Peyer's patch (tissue), 4 donors: ENCODE measurements around the gene USP47.

Experiments used
- POLR2A ChIP-seq, 2 donors: fragments of 450-650 bp; IDR thresholded peaks; one replicate each; pipeline ENCODE4 v1.5.1; 2017; ENCODE audit warnings: antibody characterized with exemption in 2 of 2, mild to moderate bottlenecking in 2 of 2, moderate library complexity in 2 of 2
- TF ChIP-seq, protein P1 (sequence below), 6 experiments: fragments of 450-650 bp in 4 of 6; fragments of 200-600 bp in 2 of 6; sonication (generic) in 1 of 6; IDR thresholded peaks; one replicate each; pipeline ENCODE4 v1.5.1; 2017 to 2019; ENCODE audit warnings: antibody characterized with exemption in 6 of 6, mild to moderate bottlenecking in 3 of 6, moderate library complexity in 1 of 6

DNA sequence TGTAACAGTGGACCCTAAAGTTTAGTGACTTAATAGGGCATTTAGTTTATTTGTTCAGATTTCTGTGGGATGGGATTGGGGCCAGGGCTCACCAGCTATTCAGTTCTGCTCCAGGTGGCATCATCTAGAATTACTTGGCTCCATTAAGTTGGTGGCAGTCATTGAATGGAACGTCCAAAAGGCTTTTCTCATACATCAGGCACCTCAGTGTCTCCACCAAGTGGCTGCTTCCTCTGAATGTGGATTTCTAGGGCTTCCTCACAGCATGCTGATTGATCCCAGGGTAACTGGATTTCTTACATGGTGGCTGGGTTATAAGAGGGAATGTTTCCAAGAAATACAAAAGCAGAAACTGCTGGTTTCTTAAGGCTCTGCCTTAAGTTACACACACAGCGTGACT, 34.7 kb downstream of the USP47 start:
- TF ChIP-seq, protein P1, sequence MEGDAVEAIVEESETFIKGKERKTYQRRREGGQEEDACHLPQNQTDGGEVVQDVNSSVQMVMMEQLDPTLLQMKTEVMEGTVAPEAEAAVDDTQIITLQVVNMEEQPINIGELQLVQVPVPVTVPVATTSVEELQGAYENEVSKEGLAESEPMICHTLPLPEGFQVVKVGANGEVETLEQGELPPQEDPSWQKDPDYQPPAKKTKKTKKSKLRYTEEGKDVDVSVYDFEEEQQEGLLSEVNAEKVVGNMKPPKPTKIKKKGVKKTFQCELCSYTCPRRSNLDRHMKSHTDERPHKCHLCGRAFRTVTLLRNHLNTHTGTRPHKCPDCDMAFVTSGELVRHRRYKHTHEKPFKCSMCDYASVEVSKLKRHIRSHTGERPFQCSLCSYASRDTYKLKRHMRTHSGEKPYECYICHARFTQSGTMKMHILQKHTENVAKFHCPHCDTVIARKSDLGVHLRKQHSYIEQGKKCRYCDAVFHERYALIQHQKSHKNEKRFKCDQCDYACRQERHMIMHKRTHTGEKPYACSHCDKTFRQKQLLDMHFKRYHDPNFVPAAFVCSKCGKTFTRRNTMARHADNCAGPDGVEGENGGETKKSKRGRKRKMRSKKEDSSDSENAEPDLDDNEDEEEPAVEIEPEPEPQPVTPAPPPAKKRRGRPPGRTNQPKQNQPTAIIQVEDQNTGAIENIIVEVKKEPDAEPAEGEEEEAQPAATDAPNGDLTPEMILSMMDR (IDR thresholded peaks at IDR 0.05) = no peak
- TF ChIP-seq POLR2A (IDR thresholded peaks at IDR 0.05) = no peak
